A549 (cell line): Measurements from ENCODE around the gene LGI1. TPM values are rescaled to one million over a fixed set of nuclear protein-coding genes. Genes with fewer than 3 reads are reported as not detected.

Source experiments
- ATAC-seq, 2 experiments: fragments of 200-7000 bp in 1 of 2; fragments of >200 bp in 1 of 2; cut with Nextera tagmentation in 1 of 2; cut with Tn5 transposase in 1 of 2; 3 replicates each; pipeline versions ENCODE4 v1.8.0 to v1.9.1; 2018 to 2020; ENCODE audit warnings: mild to moderate bottlenecking in 1 of 2, moderate library complexity in 1 of 2
- CTCF ChIA-PET: fragments of 300-600 bp; sonication (Branson Sonifier 250); formaldehyde crosslinking; extraction: SDS; loops from one replicate; lab custom pipeline; 2021; ENCODE audit warnings: antibody characterized with exemption, inconsistent platforms; lab: Yijun Ruan, JAX
- POLR2A ChIA-PET: fragments of 350-600 bp; formaldehyde crosslinking; extraction: SDS; loops from one replicate; lab custom pipeline; 2021; ENCODE audit warnings: antibody characterized with exemption, inconsistent platforms; lab: Yijun Ruan, JAX
- DNase-seq, 2 experiments: peaks; one replicate each; pipeline versions ENCODE4 v3.0.0 to v3.0.0-alpha.2; 2011 to 2016; ENCODE audit warnings: low read depth in 1 of 2, low spot score in 1 of 2
- FAIRE-seq: peaks from 2 replicates; lab custom pipeline; 2011; peaks lifted over from hg19 to GRCh38; lab: Jason Lieb, UNC
- H3K27ac ChIP-seq, 2 experiments: fragments of >200 bp; sonication (Bioruptor Twin); formaldehyde crosslinking; 3 replicates each; pipeline ENCODE4 v1.5.1; 2016 to 2017
- H3K4me1 ChIP-seq: fragments of >200 bp; sonication (Bioruptor Twin); formaldehyde crosslinking; 3 replicates; pipeline ENCODE4 v1.6.1; 2016
- H3K4me2 ChIP-seq: fragments of >200 bp; sonication (Bioruptor Twin); formaldehyde crosslinking; 3 replicates; pipeline ENCODE4 v1.6.1; 2016
- H3K4me3 ChIP-seq: fragments of >200 bp; sonication (Bioruptor Twin); formaldehyde crosslinking; 3 replicates; pipeline ENCODE4 v1.5.1; 2016
- H3K9me3 ChIP-seq: fragments of >200 bp; sonication (Bioruptor Twin); formaldehyde crosslinking; 3 replicates; pipeline ENCODE4 v1.6.1; 2016
- BHLHE40 ChIP-seq: IDR thresholded peaks from 2 replicates; pipeline ENCODE4 v1.6.1; 2012; ENCODE audit warnings: low read depth, low read length, inconsistent platforms
- CBX2 ChIP-seq: fragments of 200-600 bp; sonication (generic); IDR thresholded peaks from 2 replicates; pipeline ENCODE4 v1.6.1; 2016; ENCODE audit warnings: low read depth, mild to moderate bottlenecking, borderline replicate concordance
- CHD2 ChIP-seq: fragments of 150-350 bp; IDR thresholded peaks from 2 replicates; pipeline ENCODE4 v1.6.1; 2014; ENCODE audit warnings: low read length; ENCODE audit not compliant: partially characterized antibody
- CHD4 ChIP-seq: fragments of 200-600 bp; sonication (generic); IDR thresholded peaks from 2 replicates; pipeline ENCODE4 v1.6.1; 2016; ENCODE audit warnings: antibody characterized with exemption, mild to moderate bottlenecking, borderline replicate concordance
- CTCF ChIP-seq: fragments of >200 bp; sonication (Bioruptor Twin); formaldehyde crosslinking; IDR thresholded peaks from 3 replicates; pipeline ENCODE4 v1.5.1; 2016
- EHMT2 ChIP-seq: fragments of 200-600 bp; sonication (generic); IDR thresholded peaks from 2 replicates; pipeline ENCODE4 v1.6.1; 2016; ENCODE audit warnings: antibody characterized with exemption, low read depth, mild to moderate bottlenecking, moderate library complexity
- EP300 ChIP-seq, 2 experiments: fragments of >200 bp; sonication (Bioruptor Twin); formaldehyde crosslinking; IDR thresholded peaks; 2 replicates in 1 of 2; 3 replicates in 1 of 2; pipeline ENCODE4 v1.6.1; 2016 to 2017
- ESRRA ChIP-seq: fragments of 150-350 bp; IDR thresholded peaks from 2 replicates; pipeline ENCODE4 v1.6.1; 2014; ENCODE audit warnings: mild to moderate bottlenecking, low read length, borderline replicate concordance
- HDAC2 ChIP-seq: fragments of 200-600 bp; sonication (generic); IDR thresholded peaks from 2 replicates; pipeline ENCODE4 v1.6.1; 2016
- HOXA7 ChIP-seq: fragments of 250-450 bp; sonication (Bioruptor Pico); IDR thresholded peaks from 2 replicates; pipeline ENCODE4 v1.5.0; 2020; ENCODE audit warnings: mild to moderate bottlenecking, moderate library complexity
- HOXB13 ChIP-seq: fragments of 250-450 bp; sonication (Bioruptor Pico); IDR thresholded peaks from 2 replicates; pipeline ENCODE4 v1.5.0; 2020; ENCODE audit warnings: low read depth, mild to moderate bottlenecking, moderate library complexity
- JUN ChIP-seq, 2 experiments: fragments of >200 bp; sonication (Bioruptor Twin); formaldehyde crosslinking; IDR thresholded peaks; 2 replicates in 1 of 2; 3 replicates in 1 of 2; pipeline ENCODE4 v1.6.1; 2016 to 2017
- JUNB ChIP-seq: fragments of >200 bp; sonication (Bioruptor Twin); formaldehyde crosslinking; IDR thresholded peaks from 2 replicates; pipeline ENCODE4 v1.6.1; 2016
- KDM1A ChIP-seq: fragments of 200-600 bp; sonication (generic); IDR thresholded peaks from 2 replicates; pipeline ENCODE4 v1.6.1; 2016; ENCODE audit warnings: low read depth, mild to moderate bottlenecking
- KDM5A ChIP-seq: fragments of 200-600 bp; sonication (generic); IDR thresholded peaks from 2 replicates; pipeline ENCODE4 v1.6.1; 2016; ENCODE audit warnings: antibody characterized with exemption, mild to moderate bottlenecking
- MAFK ChIP-seq: fragments of 450-650 bp; IDR thresholded peaks from 2 replicates; pipeline ENCODE4 v1.6.1; 2014; ENCODE audit not compliant: partially characterized antibody
- MAZ ChIP-seq: fragments of 150-350 bp; IDR thresholded peaks from 2 replicates; pipeline ENCODE4 v1.6.1; 2014; ENCODE audit warnings: antibody characterized with exemption, low read depth, low read length, borderline replicate concordance
- NFE2L2 ChIP-seq: fragments of 150-350 bp; conservative IDR thresholded peaks from 2 replicates; pipeline ENCODE4 v1.6.1; 2014; ENCODE audit warnings: low read length
- PHF8 ChIP-seq: fragments of 200-600 bp; sonication (generic); IDR thresholded peaks from 2 replicates; pipeline ENCODE4 v1.6.1; 2016; ENCODE audit warnings: low read depth, mild to moderate bottlenecking, antibody characterized with exemption, moderate library complexity, borderline replicate concordance
- POLR2A ChIP-seq: IDR thresholded peaks from 2 replicates; pipeline ENCODE4 v1.6.1; 2012; ENCODE audit warnings: mild to moderate bottlenecking, low read length
- POLR2AphosphoS2 ChIP-seq: conservative IDR thresholded peaks from 2 replicates; pipeline ENCODE4 v1.6.1; 2012; ENCODE audit warnings: low read length, improper control_type of control experiment, inconsistent platforms
- SMC3 ChIP-seq: fragments of >200 bp; sonication (Bioruptor Twin); formaldehyde crosslinking; IDR thresholded peaks from 3 replicates; pipeline ENCODE4 v1.6.1; 2018; ENCODE audit warnings: inconsistent platforms
- SREBF2 ChIP-seq: fragments of 450-650 bp; IDR thresholded peaks from 2 replicates; pipeline ENCODE4 v1.6.1; 2014; ENCODE audit warnings: mild to moderate bottlenecking, moderate library complexity
- TFCP2L1 ChIP-seq: fragments of 250-450 bp; sonication (Bioruptor Pico); IDR thresholded peaks from 2 replicates; pipeline ENCODE4 v1.5.0; 2021; ENCODE audit warnings: mild to moderate bottlenecking
- TP53 ChIP-seq: fragments of 250-450 bp; sonication (Bioruptor Pico); IDR thresholded peaks from 2 replicates; pipeline ENCODE4 v1.5.0; 2021; ENCODE audit warnings: mild to moderate bottlenecking, moderate library complexity
- ZC3H11A ChIP-seq: fragments of 450-650 bp; IDR thresholded peaks from 2 replicates; pipeline ENCODE4 v1.6.1; 2014; ENCODE audit warnings: antibody characterized with exemption, mild to moderate bottlenecking
- ZFP36 ChIP-seq: fragments of 450-650 bp; IDR thresholded peaks from 2 replicates; pipeline ENCODE4 v1.6.1; 2014; ENCODE audit warnings: borderline replicate concordance; ENCODE audit not compliant: partially characterized antibody
- ZSCAN20 ChIP-seq: fragments of 250-450 bp; sonication (Bioruptor Pico); IDR thresholded peaks from 2 replicates; pipeline ENCODE4 v1.8.0; 2022; ENCODE audit warnings: mild to moderate bottlenecking, moderate library complexity
- WGBS: methylation state at CpG from one replicate; pipeline ENCODE4 v1.1.6; 2017; ENCODE audit errors: missing lambda C conversion rate; 5-methylcytosine and 5-hydroxymethylcytosine counted together
- polyA plus RNA-seq, 4 experiments: library from polyadenylated mRNA; depleted of rRNA in 3 of 4; stranded (reverse); fragments of >200 nt; fragmentation: RNase III in 1 of 4; extraction: RNeasy Plus Mini Kit Qiagen cat#74134 plus additional on column Dnase treatment in 1 of 4; gene quantifications; 2 replicates in 3 of 4; 3 replicates in 1 of 4; pipeline ENCODE4 v1.2.3, GENCODE V29; 2011 to 2017
- TF ChIP-seq, protein P1 (sequence below): fragments of 150-350 bp; IDR thresholded peaks from 2 replicates; pipeline ENCODE4 v1.6.1; 2014; ENCODE audit warnings: low read depth, mild to moderate bottlenecking, low read length
- TF ChIP-seq, protein P2 (sequence below): fragments of 450-650 bp; IDR thresholded peaks from 2 replicates; pipeline ENCODE4 v1.6.1; 2014; ENCODE audit warnings: antibody characterized with exemption

LGI1 gene
- polyA plus RNA-seq, 2 of the 4 experiments (the other 2 are of a cell fraction), result not detected

DNA sequence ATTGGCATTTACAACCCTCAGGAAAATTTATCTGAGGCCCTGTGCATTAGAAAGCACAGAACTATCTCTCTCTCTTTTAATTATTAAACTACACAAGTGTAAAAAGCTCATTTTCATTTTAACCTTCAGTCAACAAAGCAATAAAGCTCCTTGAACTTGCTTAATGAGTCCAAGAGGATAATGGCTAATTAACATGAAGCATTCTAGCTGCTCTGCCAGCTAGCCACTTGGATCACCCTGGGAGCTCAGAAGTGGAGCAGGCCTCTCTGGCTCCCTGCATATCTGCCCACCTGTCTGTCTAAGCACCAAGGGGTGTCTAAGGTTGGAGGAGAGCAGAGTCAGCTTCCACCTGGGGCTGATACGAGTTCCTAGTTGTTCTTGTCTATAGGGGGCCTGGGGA lies 80.1 kb downstream of the LGI1 start:
- ATAC-seq (no peak), DNase-seq (no peak)
- H3K4me1 ChIP-seq, result no peaks in the 10 kb centered on the region
- POLR2A ChIA-PET, result no interaction called here
- peaks cover 4% of the 10 kb centered on the region; the same call in 1 of the 3 replicates for H3K9me3 ChIP-seq
- no peak overlapping the region for H3K4me3 ChIP-seq
- TF ChIP-seq CHD2, result no peak
- no peak for TF ChIP-seq JUNB
- TF ChIP-seq CHD4, result no peak
- TF ChIP-seq NFE2L2, result no peak
- no peak for TF ChIP-seq HOXA7 (CRISPR knock-in tag)
- no peak for TF ChIP-seq HDAC2
- TF ChIP-seq CBX2, result no peak
- no peak for TF ChIP-seq PHF8
- no peak for TF ChIP-seq ZC3H11A
- TF ChIP-seq ZSCAN20, result no peak
- no peak for TF ChIP-seq ESRRA
- no peak for TF ChIP-seq MAZ
- no peak for TF ChIP-seq SREBF2
- no peak for TF ChIP-seq HOXB13 (CRISPR knock-in tag)
- no peak for TF ChIP-seq KDM1A
- TF ChIP-seq, all 56 proteins: peak for 0
- Histone ChIP-seq H3K4me2 (no peak overlapping the region), H3K27ac (no peak overlapping the region)
- 77% methylated on average over 1 of the region's 1 CpG for WGBS
- CTCF ChIA-PET, result interaction anchor here (0.9 to 2.4 kb wide), 3 partner anchors 12 to 21 kb away, joined by 3 to 10 read pairs (median 4); no protein-coding TSS in a partner anchor
- no peak for FAIRE-seq

GRCh38 chr10:93838278-93838677 lies 80.5 kb downstream of the LGI1 start:
- no peak for TF ChIP-seq EHMT2
- no peak for TF ChIP-seq EP300 (IDR thresholded peaks at IDR 0.05)
- no peak for TF ChIP-seq CTCF
- no peak for TF ChIP-seq PHF8
- TF ChIP-seq KDM1A, result no peak
- no peak for TF ChIP-seq ZFP36
- TF ChIP-seq SREBF2, result no peak
- no peak for TF ChIP-seq BHLHE40
- H3K27ac ChIP-seq, result no peak overlapping the region
- no peak overlapping the region for H3K4me2 ChIP-seq
- ChIA-PET CTCF (interaction anchor here (0.9 to 2.4 kb wide), 4 partner anchors 10 to 21 kb away, joined by 3 to 10 read pairs (median 4); no protein-coding TSS in a partner anchor), POLR2A (no interaction called here)
- ATAC-seq, result no peak
- peaks cover 2% of the 10 kb centered on the region; the same call in 1 of the 3 replicates for H3K9me3 ChIP-seq
- no peaks in the 10 kb centered on the region for H3K4me1 ChIP-seq
- no peak for DNase-seq
- no peak overlapping the region for H3K4me3 ChIP-seq
- no peak for FAIRE-seq

- WGBS, result 38% methylated on average over 3 of the region's 3 CpGs
- Histone ChIP-seq H3K9me3 (no peaks in the 10 kb centered on the region), H3K4me2 (no peak overlapping the region), H3K27ac (no peak overlapping the region), H3K4me1 (no peaks in the 10 kb centered on the region)
- CTCF ChIA-PET, result interaction anchor here (1.2 to 1.6 kb wide), 2 partner anchors 16 to 26 kb away, joined by 4 read pairs; no protein-coding TSS in a partner anchor
- POLR2A ChIA-PET, result no interaction called here
- no peak for FAIRE-seq
- ATAC-seq, result no peak
- TF ChIP-seq ESRRA (no peak), HOXB13 (CRISPR knock-in tag) (no peak), HOXA7 (CRISPR knock-in tag) (no peak), POLR2AphosphoS2 (no peak), MAFK (no peak), JUN (IDR thresholded peaks at IDR 0.05) (no peak), EP300 (IDR thresholded peaks at IDR 0.05) (no peak), TFCP2L1 (CRISPR knock-in tag) (no peak), SREBF2 (no peak), SMC3 (no peak), TP53 (CRISPR knock-in tag) (no peak), POLR2A (no peak), KDM5A (no peak), ZSCAN20 (no peak)
- TF ChIP-seq, protein P1, sequence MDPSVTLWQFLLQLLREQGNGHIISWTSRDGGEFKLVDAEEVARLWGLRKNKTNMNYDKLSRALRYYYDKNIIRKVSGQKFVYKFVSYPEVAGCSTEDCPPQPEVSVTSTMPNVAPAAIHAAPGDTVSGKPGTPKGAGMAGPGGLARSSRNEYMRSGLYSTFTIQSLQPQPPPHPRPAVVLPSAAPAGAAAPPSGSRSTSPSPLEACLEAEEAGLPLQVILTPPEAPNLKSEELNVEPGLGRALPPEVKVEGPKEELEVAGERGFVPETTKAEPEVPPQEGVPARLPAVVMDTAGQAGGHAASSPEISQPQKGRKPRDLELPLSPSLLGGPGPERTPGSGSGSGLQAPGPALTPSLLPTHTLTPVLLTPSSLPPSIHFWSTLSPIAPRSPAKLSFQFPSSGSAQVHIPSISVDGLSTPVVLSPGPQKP, result no peak
- TF ChIP-seq, protein P2, sequence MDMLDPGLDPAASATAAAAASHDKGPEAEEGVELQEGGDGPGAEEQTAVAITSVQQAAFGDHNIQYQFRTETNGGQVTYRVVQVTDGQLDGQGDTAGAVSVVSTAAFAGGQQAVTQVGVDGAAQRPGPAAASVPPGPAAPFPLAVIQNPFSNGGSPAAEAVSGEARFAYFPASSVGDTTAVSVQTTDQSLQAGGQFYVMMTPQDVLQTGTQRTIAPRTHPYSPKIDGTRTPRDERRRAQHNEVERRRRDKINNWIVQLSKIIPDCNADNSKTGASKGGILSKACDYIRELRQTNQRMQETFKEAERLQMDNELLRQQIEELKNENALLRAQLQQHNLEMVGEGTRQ, result no peak
- TF ChIP-seq, all 56 proteins: peak for 0
- H3K4me3 ChIP-seq, result no peak overlapping the region
- DNase-seq, result no peak
Measured at GRCh38 chr10:93841961-93842360, 84.2 kb downstream of the LGI1 start.
